Measurements from ENCODE around the gene IQGAP2. TPM values are rescaled to one million over a fixed set of nuclear protein-coding genes. Genes with fewer than 3 reads are reported as not detected.

IQGAP2 gene
- total RNA-seq, 1 donor from 2014 or later, result 8.8 TPM

DNA sequence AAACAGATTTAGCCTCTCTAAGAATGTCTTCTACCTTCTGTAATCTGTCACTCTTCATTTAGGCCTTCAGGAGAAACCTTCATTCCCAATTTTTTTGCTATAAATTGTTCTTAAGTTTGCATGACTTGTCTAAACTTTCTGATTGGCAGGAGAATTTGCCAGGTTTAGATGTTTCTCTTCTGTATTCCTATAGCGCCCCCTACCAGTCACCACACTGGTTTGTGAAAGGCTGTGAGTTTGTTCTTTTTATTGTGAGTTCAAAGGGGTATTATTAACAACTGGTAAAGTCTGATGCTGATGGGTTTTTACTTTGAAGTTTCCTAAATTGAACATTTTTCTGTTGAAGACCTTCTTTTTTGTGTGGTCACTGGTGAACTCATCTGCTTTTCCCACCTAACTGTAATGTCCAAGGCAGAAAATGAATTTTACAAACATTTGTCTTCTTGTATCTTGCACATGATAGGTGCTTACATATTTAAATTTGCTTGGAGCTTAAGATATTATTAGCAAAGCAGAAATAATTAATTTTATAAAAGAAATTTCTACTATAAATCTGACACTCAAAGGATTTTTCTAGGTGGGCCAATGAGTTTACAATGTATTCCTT lies 238.5 kb downstream of the IQGAP2 start:
- Mint-ChIP-seq H3K4me1 (peaks cover 14% of the 10 kb centered on the region), H3K27me3 (no peaks in the 10 kb centered on the region), H3K9me3 (peaks cover 2% of the 10 kb centered on the region), H3K27ac (no peak overlapping the region), H3K36me3 (ENCODE audit: low read depth) (peaks cover 12% of the 10 kb centered on the region), H3K4me3 (no peak overlapping the region)
- ChIA-PET CTCF (interaction anchor here (1.1 kb wide), 2 partner anchors 40 to 133 kb away, joined by 3 to 4 read pairs; no protein-coding TSS in a partner anchor), POLR2A (no interaction called here)
- ATAC-seq (ENCODE audit: low read depth) (no peak), DNase-seq (no peak)
- intact Hi-C loops (cut with micrococcal nuclease), result loop anchor here (1.0 to 2.0 kb wide), 4 partner anchors 40 to 906 kb away; partner anchors contain the start of gene IQGAP2
- TF ChIP-seq, protein P1, sequence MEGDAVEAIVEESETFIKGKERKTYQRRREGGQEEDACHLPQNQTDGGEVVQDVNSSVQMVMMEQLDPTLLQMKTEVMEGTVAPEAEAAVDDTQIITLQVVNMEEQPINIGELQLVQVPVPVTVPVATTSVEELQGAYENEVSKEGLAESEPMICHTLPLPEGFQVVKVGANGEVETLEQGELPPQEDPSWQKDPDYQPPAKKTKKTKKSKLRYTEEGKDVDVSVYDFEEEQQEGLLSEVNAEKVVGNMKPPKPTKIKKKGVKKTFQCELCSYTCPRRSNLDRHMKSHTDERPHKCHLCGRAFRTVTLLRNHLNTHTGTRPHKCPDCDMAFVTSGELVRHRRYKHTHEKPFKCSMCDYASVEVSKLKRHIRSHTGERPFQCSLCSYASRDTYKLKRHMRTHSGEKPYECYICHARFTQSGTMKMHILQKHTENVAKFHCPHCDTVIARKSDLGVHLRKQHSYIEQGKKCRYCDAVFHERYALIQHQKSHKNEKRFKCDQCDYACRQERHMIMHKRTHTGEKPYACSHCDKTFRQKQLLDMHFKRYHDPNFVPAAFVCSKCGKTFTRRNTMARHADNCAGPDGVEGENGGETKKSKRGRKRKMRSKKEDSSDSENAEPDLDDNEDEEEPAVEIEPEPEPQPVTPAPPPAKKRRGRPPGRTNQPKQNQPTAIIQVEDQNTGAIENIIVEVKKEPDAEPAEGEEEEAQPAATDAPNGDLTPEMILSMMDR (IDR thresholded peaks at IDR 0.05), result no peak

DNA sequence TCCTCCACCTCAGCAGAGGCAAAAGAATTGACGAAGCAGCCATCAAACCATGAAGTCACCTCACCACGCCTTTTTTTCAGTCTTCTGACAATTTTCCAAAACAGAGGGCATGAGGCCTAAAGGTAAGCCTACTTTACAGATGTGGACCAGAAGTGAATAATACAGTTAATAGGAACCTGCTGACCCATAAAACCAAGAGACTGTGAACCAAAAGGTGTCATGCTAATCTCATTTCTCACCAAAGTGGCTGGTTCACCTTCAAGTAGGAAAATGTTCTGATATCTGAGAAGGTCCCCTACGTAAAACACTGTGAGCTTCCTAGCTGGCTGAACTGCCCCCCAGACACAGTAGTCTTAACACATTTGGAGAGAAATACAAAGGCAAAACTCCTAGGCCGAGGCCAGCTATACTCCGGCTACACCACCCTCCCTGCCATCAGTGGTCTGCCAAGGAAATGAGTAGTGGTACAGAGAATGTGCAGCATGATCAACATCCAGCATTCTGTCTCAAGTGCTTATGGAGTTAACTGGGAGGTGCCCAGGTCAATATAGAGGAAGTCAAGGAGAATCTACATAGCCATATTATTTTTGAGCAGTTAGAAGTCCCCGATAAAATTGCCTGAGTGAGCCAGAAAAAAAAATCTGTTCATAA lies 239.4 kb downstream of the IQGAP2 start:
- POLR2A ChIA-PET, result no interaction called here
- CTCF ChIA-PET, result no interaction called here
- peaks cover 14% of the 10 kb centered on the region for H3K36me3 Mint-ChIP-seq (ENCODE audit: low read depth)
- ATAC-seq (ENCODE audit: low read depth) (no peak), DNase-seq (no peak)
- intact Hi-C loops (cut with micrococcal nuclease), result no loop called here
- no peak overlapping the region for H3K27ac Mint-ChIP-seq
- H3K27me3 Mint-ChIP-seq, result no peaks in the 10 kb centered on the region
- H3K4me1 Mint-ChIP-seq, result peaks cover 14% of the 10 kb centered on the region
- H3K9me3 Mint-ChIP-seq, result peaks cover 2% of the 10 kb centered on the region
- TF ChIP-seq, protein P1 (IDR thresholded peaks at IDR 0.05), result no peak
- no peak overlapping the region for H3K4me3 Mint-ChIP-seq

DNA sequence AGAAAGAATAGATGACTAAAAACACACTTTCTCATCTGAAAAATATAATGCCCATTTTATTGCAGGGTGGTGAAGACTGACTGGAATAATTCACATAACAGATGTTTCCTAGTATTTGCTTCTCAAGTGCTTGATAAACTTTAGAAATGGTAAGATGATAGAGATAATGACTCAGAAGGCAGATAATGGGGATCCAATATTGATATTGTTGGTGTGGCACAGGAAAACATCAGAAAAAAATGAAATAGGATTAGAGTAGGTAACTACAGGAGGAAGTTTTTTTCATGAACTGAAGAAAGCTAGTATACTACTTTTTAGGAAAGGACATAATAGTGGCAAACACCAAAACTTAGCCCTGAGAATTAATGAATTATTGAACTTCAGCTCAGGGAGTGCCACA lies 240.3 kb downstream of the IQGAP2 start:
- intact Hi-C loops (cut with micrococcal nuclease), result no loop called here
- peaks cover 10% of the 10 kb centered on the region for H3K4me1 Mint-ChIP-seq
- peaks cover 20% of the 10 kb centered on the region for H3K36me3 Mint-ChIP-seq (ENCODE audit: low read depth)
- peaks cover 8% of the 10 kb centered on the region for H3K9me3 Mint-ChIP-seq
- ChIA-PET CTCF (no interaction called here), POLR2A (no interaction called here)
- no peak for DNase-seq
- no peak overlapping the region for H3K27ac Mint-ChIP-seq
- H3K4me3 Mint-ChIP-seq, result no peak overlapping the region
- TF ChIP-seq, protein P1 (IDR thresholded peaks at IDR 0.05), result no peak
- ATAC-seq (ENCODE audit: low read depth), result no peak
- H3K27me3 Mint-ChIP-seq, result no peaks in the 10 kb centered on the region

DNA sequence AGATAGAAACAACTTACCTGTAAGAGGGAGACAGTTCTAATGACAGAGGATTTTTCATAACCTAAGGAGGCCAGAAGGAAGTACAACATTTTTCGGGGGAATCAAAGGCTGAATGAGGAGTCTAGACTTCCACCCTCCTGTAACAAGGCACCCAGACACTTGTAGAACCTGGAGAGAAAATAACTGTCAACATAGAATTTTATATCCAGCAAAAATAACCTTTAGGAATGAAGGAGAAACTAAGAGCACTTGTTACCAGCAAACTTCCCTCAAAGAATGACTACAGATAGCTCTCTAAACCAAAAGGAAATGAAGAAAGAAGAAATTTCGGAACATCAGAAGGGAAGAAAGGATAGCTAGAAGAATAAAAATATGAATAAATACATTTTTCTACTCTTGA lies 246.1 kb downstream of the IQGAP2 start:
- Mint-ChIP-seq H3K27ac (no peak overlapping the region), H3K36me3 (ENCODE audit: low read depth) (peaks cover 30% of the 10 kb centered on the region), H3K27me3 (no peaks in the 10 kb centered on the region), H3K4me3 (no peak overlapping the region), H3K9me3 (peaks cover 20% of the 10 kb centered on the region), H3K4me1 (no peaks in the 10 kb centered on the region)
- DNase-seq (no peak), ATAC-seq (ENCODE audit: low read depth) (no peak)
- ChIA-PET CTCF (no interaction called here), POLR2A (no interaction called here)
- TF ChIP-seq, protein P1 (IDR thresholded peaks at IDR 0.05), result no peak
- intact Hi-C loops (cut with micrococcal nuclease), result no loop called here

DNA sequence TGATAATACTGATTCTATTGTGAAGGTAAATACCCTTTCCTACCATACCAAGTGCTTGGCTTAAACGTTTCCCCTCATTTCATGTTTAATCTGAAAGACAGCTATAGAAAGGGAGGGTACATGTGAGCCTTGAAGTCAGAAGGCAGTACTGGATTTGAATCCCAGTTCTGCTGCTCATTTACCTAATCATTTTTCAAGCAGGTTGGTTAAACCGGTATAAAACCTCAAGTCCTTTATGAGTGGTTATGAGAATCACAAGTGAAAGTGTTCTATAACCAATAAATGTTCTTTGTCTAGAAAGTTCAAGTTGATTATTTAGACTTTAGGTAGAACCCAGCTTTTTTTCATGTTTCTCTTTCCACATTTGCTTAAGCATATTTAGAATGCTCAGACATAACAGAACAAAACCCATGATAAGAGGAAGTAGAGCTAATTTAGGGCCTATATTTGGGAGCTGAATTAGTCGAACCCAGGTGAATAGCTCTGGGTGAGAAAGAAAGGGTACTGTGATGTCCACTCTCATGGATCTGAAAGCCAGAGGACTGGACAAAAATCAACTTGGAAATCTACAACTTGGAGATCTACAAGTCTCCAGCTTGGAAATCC lies 249.8 kb downstream of the IQGAP2 start:
- Mint-ChIP-seq H3K27me3 (no peaks in the 10 kb centered on the region), H3K36me3 (ENCODE audit: low read depth) (peaks cover 21% of the 10 kb centered on the region), H3K9me3 (peaks cover 16% of the 10 kb centered on the region), H3K27ac (no peak overlapping the region), H3K4me3 (no peak overlapping the region), H3K4me1 (no peaks in the 10 kb centered on the region)
- ATAC-seq (ENCODE audit: low read depth) (no peak), DNase-seq (no peak)
- CTCF ChIA-PET, result no interaction called here
- intact Hi-C loops (cut with micrococcal nuclease), result no loop called here
- POLR2A ChIA-PET, result no interaction called here
- TF ChIP-seq, protein P1 (IDR thresholded peaks at IDR 0.05), result no peak

Data from activated B cell treated with CpG ODN at 0.5 μM for 24 hours (primary cell).